Endothelial cell of umbilical vein (primary cell): ENCODE data around the gene PDE1A. TPM values are rescaled to one million over a fixed set of nuclear protein-coding genes. Genes with fewer than 3 reads are reported as not detected.

Experiments
- BruUV-seq: library from RNA; stranded (reverse); fragments of 400-500 nt; replicated peaks from 2 replicates; lab custom pipeline; 2021; lab: Mats Ljungman, UMichigan
- CTCF ChIA-PET: fragments of 300-600, 350-600 bp; sonication (Branson Sonifier 250); formaldehyde crosslinking; loops from one replicate; lab custom pipeline; 2021; ENCODE audit warnings: antibody characterized with exemption, inconsistent platforms; lab: Charles Lee
- POLR2A ChIA-PET: fragments of 300-600, 350-600 bp; sonication (Branson Sonifier 250); formaldehyde crosslinking; loops from one replicate; lab custom pipeline; 2021; ENCODE audit warnings: antibody characterized with exemption, inconsistent platforms; lab: Charles Lee
- DNase-seq: peaks from one replicate; pipeline ENCODE4 v3.0.0-alpha.2; 2011; ENCODE audit warnings: low read depth, low spot score
- FAIRE-seq: peaks from 2 replicates; lab custom pipeline; 2011; peaks lifted over from hg19 to GRCh38; lab: Jason Lieb, UNC
- H2AFZ ChIP-seq: 2 replicates; pipeline ENCODE4 v1.6.0; 2012; ENCODE audit warnings: low read depth, low read length, control low read depth, inconsistent platforms
- H3K27ac ChIP-seq: 2 replicates; pipeline ENCODE4 v1.5.1; 2011; ENCODE audit warnings: low read depth, mild to moderate bottlenecking, control low read depth, low read length, moderate library complexity; ENCODE audit not compliant: insufficient read depth
- H3K27me3 ChIP-seq, 2 experiments: 2 replicates each; pipeline versions ENCODE4 v1.6.0 to v1.6.1; 2011; ENCODE audit warnings: low read length in 2 of 2, mixed read lengths in 1 of 2; ENCODE audit not compliant: control insufficient read depth in 2 of 2, insufficient read depth in 2 of 2
- H3K36me3 ChIP-seq, 2 experiments: 2 replicates in 1 of 2; 3 replicates in 1 of 2; pipeline ENCODE4 v1.5.1; 2011; ENCODE audit warnings: low read length in 2 of 2, mild to moderate bottlenecking in 1 of 2, moderate library complexity in 1 of 2; ENCODE audit not compliant: control insufficient read depth in 2 of 2, insufficient read depth in 2 of 2; ENCODE audit errors: extremely low read depth in 1 of 2
- H3K4me1 ChIP-seq: 3 replicates; pipeline ENCODE4 v1.5.1; 2011; ENCODE audit warnings: mild to moderate bottlenecking, low read length; ENCODE audit not compliant: control insufficient read depth, insufficient read depth; ENCODE audit errors: extremely low read depth
- H3K4me2 ChIP-seq: 2 replicates; pipeline ENCODE4 v1.6.1; 2011; ENCODE audit warnings: low read length, control low read depth, mixed read lengths; ENCODE audit not compliant: insufficient read depth
- H3K4me3 ChIP-seq, 3 experiments: fragments of 200-600 bp in 1 of 3; sonication (generic), shearing (Covaris generic) in 1 of 3; replicated peaks in 1 of 3; 2 replicates each; pipeline ENCODE4 v1.5.1; 2011 to 2016; ENCODE audit warnings: control low read depth in 3 of 3, low read length in 3 of 3, mild to moderate bottlenecking in 2 of 3, inconsistent platforms in 1 of 3, low read depth in 1 of 3, moderate library complexity in 1 of 3; ENCODE audit not compliant: insufficient read depth in 1 of 3
- H3K79me2 ChIP-seq: 2 replicates; pipeline ENCODE4 v1.6.0; 2012; ENCODE audit warnings: low read length, inconsistent platforms; ENCODE audit not compliant: control insufficient read depth, insufficient read depth
- H3K9ac ChIP-seq: replicated peaks from 2 replicates; pipeline ENCODE3; 2011; ENCODE audit warnings: low read length, control low read depth; ENCODE audit not compliant: insufficient read depth; ENCODE audit errors: extremely low read depth
- H3K9me1 ChIP-seq: replicated peaks from 3 replicates; pipeline ENCODE4 v1.6.0; 2011; ENCODE audit warnings: mild to moderate bottlenecking, low read length; ENCODE audit not compliant: control insufficient read depth, insufficient read depth; ENCODE audit errors: extremely low read depth
- H3K9me3 ChIP-seq: replicated peaks from 2 replicates; pipeline ENCODE4 v1.5.1; 2012; ENCODE audit warnings: low read length, inconsistent platforms; ENCODE audit not compliant: control insufficient read depth, insufficient read depth
- H4K20me1 ChIP-seq: replicated peaks from 2 replicates; pipeline ENCODE3; 2011; ENCODE audit warnings: mild to moderate bottlenecking, low read length; ENCODE audit not compliant: control insufficient read depth, insufficient read depth; ENCODE audit errors: extremely low read depth
- EZH2 ChIP-seq: IDR thresholded peaks from 2 replicates; pipeline ENCODE4 v1.6.1; 2012; ENCODE audit warnings: borderline replicate concordance, low read depth, mild to moderate bottlenecking, moderate library complexity, low read length, inconsistent platforms; ENCODE audit not compliant: severe bottlenecking
- FOS ChIP-seq: IDR thresholded peaks from 2 replicates; pipeline ENCODE4 v1.6.1; 2011; ENCODE audit warnings: mild to moderate bottlenecking, low read length, moderate library complexity, borderline replicate concordance; ENCODE audit not compliant: insufficient read depth
- GATA2 ChIP-seq: IDR thresholded peaks from 2 replicates; pipeline ENCODE4 v1.7.0; 2011; ENCODE audit warnings: low read depth, mild to moderate bottlenecking, moderate library complexity, mixed read lengths, low read length; ENCODE audit not compliant: insufficient read length, insufficient read depth
- JUN ChIP-seq: IDR thresholded peaks from 2 replicates; pipeline ENCODE4 v1.6.1; 2011; ENCODE audit warnings: borderline replicate concordance, low read depth; ENCODE audit not compliant: insufficient read length, insufficient read depth
- MAX ChIP-seq: IDR thresholded peaks from 2 replicates; pipeline ENCODE4 v1.6.1; 2011; ENCODE audit not compliant: insufficient read depth, insufficient read length
- MYC ChIP-seq: IDR thresholded peaks from one replicate; pipeline ENCODE4 v1.6.1; 2011; ENCODE audit warnings: mild to moderate bottlenecking, low read depth, low read length
- POLR2A ChIP-seq: IDR thresholded peaks from 2 replicates; pipeline ENCODE4 v1.6.1; 2012; ENCODE audit warnings: low read depth, mild to moderate bottlenecking, control low read depth, low read length
- POLR2AphosphoS5 ChIP-seq: IDR thresholded peaks from 2 replicates; pipeline ENCODE4 v1.6.1; 2012; ENCODE audit warnings: low read depth, mild to moderate bottlenecking, control low read depth, low read length, moderate library complexity; ENCODE audit not compliant: insufficient read depth
- dilution Hi-C: fragments of 300-500 bp; cut with MboI; formaldehyde crosslinking; loops from one replicate; pipeline ENCODE4 v1.15.0; 2019; ENCODE audit warnings: low sequenced_read_pairs; ENCODE audit not compliant: extremely low pct_ligation_motif_present
- intact Hi-C: fragments of 100-400 bp; cut with micrococcal nuclease; formaldehyde crosslinking; loops from one replicate; pipeline ENCODE4 v1.10.0; 2022
- polyA plus RNA-seq, 4 experiments: library from polyadenylated mRNA; depleted of rRNA in 3 of 4; stranded (reverse) in 3 of 4; unstranded in 1 of 4; fragments of >200 nt; gene quantifications; 2 replicates each; pipeline versions ENCODE4 v1.2.1 to v1.2.3, GENCODE V29; 2011 to 2012; ENCODE audit warnings: missing spikeins in 1 of 4
- total RNA-seq: library from RNA; stranded (reverse); gene quantifications from 2 replicates; pipeline ENCODE4 v1.2.3, GENCODE V29; 2021
- TF ChIP-seq, protein P1 (sequence below), 2 donors: IDR thresholded peaks; 1 replicate in 1 of 2; 2 replicates in 1 of 2; pipeline ENCODE4 v1.5.1; 2011; ENCODE audit warnings: low read length in 2 of 2, mild to moderate bottlenecking in 2 of 2, moderate library complexity in 2 of 2, control low read depth in 1 of 2, inconsistent platforms in 1 of 2, low read depth in 1 of 2; ENCODE audit not compliant: insufficient read depth in 1 of 2; ENCODE audit errors: extremely low read depth in 1 of 2

PDE1A gene
- total and polyA plus RNA-seq, 2 donors (not counting 3 experiments of a cell fraction or from before 2014, with no cell fraction given): 0.43 to 0.49 TPM

DNA sequence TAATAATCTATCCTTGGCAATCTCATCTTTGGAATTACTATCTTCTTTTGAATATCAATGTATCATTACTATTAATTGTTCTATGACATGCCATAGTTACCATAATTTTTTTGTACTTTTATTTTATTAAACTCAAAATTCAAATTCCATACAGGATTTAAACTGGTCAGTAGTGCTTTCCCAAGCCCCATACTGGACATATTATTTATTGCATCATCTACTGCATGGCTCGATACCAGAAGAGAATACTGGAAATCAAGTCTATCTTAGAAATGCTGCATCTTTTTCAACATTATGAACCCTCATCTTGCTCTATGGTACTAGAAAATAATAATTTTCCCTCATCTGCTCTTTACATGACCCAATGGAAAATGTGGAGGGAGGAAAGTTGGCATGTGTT is 9.4 kb upstream of the PDE1A start:
- H2AFZ ChIP-seq: no peak overlapping the region
- no peaks in the 10 kb centered on the region for H4K20me1 ChIP-seq
- DNase-seq: no peak
- dilution Hi-C loops (no loop called here), intact Hi-C loops (no loop called here)
- ChIA-PET CTCF (interaction anchor here (1.1 kb wide), 2 partner anchors 9 to 10 kb away, joined by 4 to 5 read pairs; no protein-coding TSS in a partner anchor), POLR2A (interaction anchor here (1.1 kb wide), 1 partner anchor 9 kb away, joined by 4 read pairs; no protein-coding TSS in a partner anchor)
- H3K4me1 ChIP-seq: no peaks in the 10 kb centered on the region
- no peak for FAIRE-seq
- H3K79me2 ChIP-seq: no peaks in the 10 kb centered on the region
- TF ChIP-seq MAX: no peak
- TF ChIP-seq, protein P1, sequence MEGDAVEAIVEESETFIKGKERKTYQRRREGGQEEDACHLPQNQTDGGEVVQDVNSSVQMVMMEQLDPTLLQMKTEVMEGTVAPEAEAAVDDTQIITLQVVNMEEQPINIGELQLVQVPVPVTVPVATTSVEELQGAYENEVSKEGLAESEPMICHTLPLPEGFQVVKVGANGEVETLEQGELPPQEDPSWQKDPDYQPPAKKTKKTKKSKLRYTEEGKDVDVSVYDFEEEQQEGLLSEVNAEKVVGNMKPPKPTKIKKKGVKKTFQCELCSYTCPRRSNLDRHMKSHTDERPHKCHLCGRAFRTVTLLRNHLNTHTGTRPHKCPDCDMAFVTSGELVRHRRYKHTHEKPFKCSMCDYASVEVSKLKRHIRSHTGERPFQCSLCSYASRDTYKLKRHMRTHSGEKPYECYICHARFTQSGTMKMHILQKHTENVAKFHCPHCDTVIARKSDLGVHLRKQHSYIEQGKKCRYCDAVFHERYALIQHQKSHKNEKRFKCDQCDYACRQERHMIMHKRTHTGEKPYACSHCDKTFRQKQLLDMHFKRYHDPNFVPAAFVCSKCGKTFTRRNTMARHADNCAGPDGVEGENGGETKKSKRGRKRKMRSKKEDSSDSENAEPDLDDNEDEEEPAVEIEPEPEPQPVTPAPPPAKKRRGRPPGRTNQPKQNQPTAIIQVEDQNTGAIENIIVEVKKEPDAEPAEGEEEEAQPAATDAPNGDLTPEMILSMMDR (IDR thresholded peaks at IDR 0.05; ENCODE audit: extremely low read depth in 1 of 2, insufficient read depth in 1 of 2, low read depth in 1 of 2, low read length in 2 of 2): no peak
- no peak overlapping the region for H3K4me3 ChIP-seq
- BruUV-seq: no TSS peak
- no peak overlapping the region for H3K9ac ChIP-seq
- H3K4me2 ChIP-seq: no peak overlapping the region
- H3K9me3 ChIP-seq: no peaks in the 10 kb centered on the region
- H3K9me1 ChIP-seq: no peaks in the 10 kb centered on the region
- H3K36me3 ChIP-seq: no peaks in the 10 kb centered on the region
- H3K27me3 ChIP-seq: no peaks in the 10 kb centered on the region
- no peak overlapping the region for H3K27ac ChIP-seq

- no peaks in the 10 kb centered on the region for H3K9me1 ChIP-seq
- DNase-seq (no peak), FAIRE-seq (no peak)
- H3K4me2 ChIP-seq: no peak overlapping the region
- H3K9ac ChIP-seq: no peak overlapping the region
- intact Hi-C loops (no loop called here), dilution Hi-C loops (no loop called here)
- TF ChIP-seq MAX (no peak), JUN (no peak), POLR2AphosphoS5 (no peak), EZH2 (no peak), FOS (no peak), GATA2 (no peak), POLR2A (no peak), MYC (no peak)
- TF ChIP-seq, protein P1 (IDR thresholded peaks at IDR 0.05; ENCODE audit: extremely low read depth in 1 of 2, insufficient read depth in 1 of 2, low read depth in 1 of 2, low read length in 2 of 2): no peak
- BruUV-seq: no TSS peak
- no peaks in the 10 kb centered on the region for H3K79me2 ChIP-seq
- H4K20me1 ChIP-seq: no peaks in the 10 kb centered on the region
- no peak overlapping the region for H3K27ac ChIP-seq
- CTCF ChIA-PET: interaction anchor here (1.1 kb wide), 2 partner anchors 9 to 10 kb away, joined by 4 to 5 read pairs; no protein-coding TSS in a partner anchor
- H3K4me1 ChIP-seq: no peaks in the 10 kb centered on the region
- H2AFZ ChIP-seq: no peak overlapping the region
- no peaks in the 10 kb centered on the region for H3K27me3 ChIP-seq
- POLR2A ChIA-PET: interaction anchor here (1.1 kb wide), 1 partner anchor 9 kb away, joined by 4 read pairs; no protein-coding TSS in a partner anchor
- no peaks in the 10 kb centered on the region for H3K36me3 ChIP-seq
- no peak overlapping the region for H3K4me3 ChIP-seq
- H3K9me3 ChIP-seq: no peaks in the 10 kb centered on the region
These were observed 8.9 kb upstream of the PDE1A start for GRCh38 chr2:182435754-182436153.
